ENCODE measurements around the gene STK10. TPM values are rescaled to one million over a fixed set of nuclear protein-coding genes. Genes with fewer than 3 reads are reported as not detected.
A peak's percentile ranks its signal among the peaks of the same experiment; 100 is the strongest.

Gene STK10
- total RNA-seq, 2 experiments from 2014 or later: 83.1 to 144 TPM

GRCh38 chr5:172143875-172144274 lies 44.1 kb downstream of the STK10 start:
- ATAC-seq: no peak
- Mint-ChIP-seq H3K36me3 (ENCODE audit: low read depth) (peaks cover 24% of the 10 kb centered on the region), H3K9me3 (ENCODE audit: low read depth) (no peaks in the 10 kb centered on the region), H3K4me3 (no peak overlapping the region), H3K27ac (peak overlapping the region; percentile 56), H3K4me1 (peaks cover 87% of the 10 kb centered on the region), H3K27me3 (no peaks in the 10 kb centered on the region)
- DNase-seq: no peak
- intact Hi-C loops (cut with DNase I, micrococcal nuclease): no loop called here
- CTCF ChIA-PET: interaction anchor here (0.8 to 1.5 kb wide), 3 partner anchors 30 to 78 kb away, joined by 3 to 4 read pairs (median 3); no protein-coding TSS in a partner anchor
- POLR2A ChIA-PET: no interaction called here

- intact Hi-C loops (cut with DNase I, micrococcal nuclease): no loop called here
- Mint-ChIP-seq H3K9me3 (ENCODE audit: low read depth) (no peaks in the 10 kb centered on the region), H3K36me3 (ENCODE audit: low read depth) (peaks cover 18% of the 10 kb centered on the region), H3K4me1 (peaks cover 78% of the 10 kb centered on the region), H3K27me3 (no peaks in the 10 kb centered on the region), H3K4me3 (no peak overlapping the region), H3K27ac (peak overlapping the region; percentile 37)
- no peak for DNase-seq
- POLR2A ChIA-PET: no interaction called here
- CTCF ChIA-PET: interaction anchor here (1.0 to 1.5 kb wide), 4 partner anchors 10 to 149 kb away, joined by 3 to 4 read pairs (median 4); no protein-coding TSS in a partner anchor
- ATAC-seq: no peak
Measured at GRCh38 chr5:172142709-172143215, 45.3 kb downstream of the STK10 start.

- Mint-ChIP-seq H3K36me3 (ENCODE audit: low read depth) (peaks cover 19% of the 10 kb centered on the region), H3K27ac (peak overlapping the region; percentile 34)
Measured at GRCh38 chr5:172141949-172142319, 46.1 kb downstream of the STK10 start.

GRCh38 chr5:172140866-172141265 lies 47.2 kb downstream of the STK10 start:
- Mint-ChIP-seq H3K4me1 (peaks cover 70% of the 10 kb centered on the region), H3K27ac (peak overlapping the region; percentile 66), H3K36me3 (ENCODE audit: low read depth) (peaks cover 20% of the 10 kb centered on the region), H3K4me3 (no peak overlapping the region), H3K9me3 (ENCODE audit: low read depth) (peaks cover 4% of the 10 kb centered on the region), H3K27me3 (no peaks in the 10 kb centered on the region)
- ChIA-PET POLR2A (no interaction called here), CTCF (interaction anchor here (0.5 to 1.5 kb wide), 4 partner anchors 11 to 151 kb away, joined by 3 to 4 read pairs (median 3); no protein-coding TSS in a partner anchor)
- DNase-seq (no peak), ATAC-seq (no peak)
- intact Hi-C loops (cut with DNase I, micrococcal nuclease): no loop called here

More at GRCh38 chr5:172141949-172142319, 46.1 kb downstream of the STK10 start:
- Mint-ChIP-seq H3K4me1 (peaks cover 77% of the 10 kb centered on the region), H3K27me3 (no peaks in the 10 kb centered on the region), H3K4me3 (no peak overlapping the region), H3K9me3 (ENCODE audit: low read depth) (peaks cover 4% of the 10 kb centered on the region)
- no peak for DNase-seq
- ChIA-PET CTCF (interaction anchor here (0.6 to 1.5 kb wide), 3 partner anchors 11 to 150 kb away, joined by 3 read pairs; no protein-coding TSS in a partner anchor), POLR2A (no interaction called here)
- ATAC-seq: no peak
- intact Hi-C loops (cut with DNase I, micrococcal nuclease): no loop called here

DNA sequence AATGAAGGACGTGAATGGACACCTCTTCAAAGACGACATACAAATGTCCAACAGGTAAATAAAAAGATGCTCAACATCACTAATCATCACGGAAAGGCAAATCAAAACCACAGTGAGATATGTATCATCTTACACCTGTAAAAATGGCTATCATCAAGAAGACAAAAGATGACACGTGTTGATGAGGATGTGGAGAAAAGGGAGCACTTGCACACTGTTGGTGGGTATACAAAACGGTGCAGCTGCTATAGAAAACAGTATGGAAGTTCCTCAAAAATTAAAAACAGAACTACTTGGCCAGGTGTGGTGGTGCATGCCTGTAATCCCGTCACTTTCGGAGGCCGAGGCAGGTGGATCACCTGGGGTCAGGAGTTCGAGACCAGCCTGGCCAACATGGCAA lies 47.9 kb downstream of the STK10 start:
- ChIA-PET CTCF (interaction anchor here (1.3 kb wide), 1 partner anchor 16 kb away, joined by 3 read pairs; no protein-coding TSS in a partner anchor), POLR2A (interaction anchor here (0.6 kb wide), 1 partner anchor 18 kb away, joined by 3 read pairs; no protein-coding TSS in a partner anchor)
- intact Hi-C loops (cut with DNase I, micrococcal nuclease): no loop called here
- no peak overlapping the region for H3K27ac Mint-ChIP-seq
- ATAC-seq: peak; percentile 44
- H3K36me3 Mint-ChIP-seq (ENCODE audit: low read depth): peaks cover 24% of the 10 kb centered on the region
- no peaks in the 10 kb centered on the region for H3K27me3 Mint-ChIP-seq
- no peak for DNase-seq
- H3K9me3 Mint-ChIP-seq (ENCODE audit: low read depth): peaks cover 4% of the 10 kb centered on the region
- H3K4me3 Mint-ChIP-seq: no peak overlapping the region
- H3K4me1 Mint-ChIP-seq: peaks cover 70% of the 10 kb centered on the region

GRCh38 chr5:172137046-172137445 lies 51.0 kb downstream of the STK10 start:
- ChIA-PET CTCF (no interaction called here), POLR2A (no interaction called here)
- ATAC-seq (no peak), DNase-seq (no peak)
- peaks cover 6% of the 10 kb centered on the region for H3K9me3 Mint-ChIP-seq (ENCODE audit: low read depth)
- H3K4me3 Mint-ChIP-seq: no peak overlapping the region
- intact Hi-C loops (cut with DNase I, micrococcal nuclease): no loop called here
- H3K4me1 Mint-ChIP-seq: peaks cover 65% of the 10 kb centered on the region
- H3K36me3 Mint-ChIP-seq (ENCODE audit: low read depth): peaks cover 41% of the 10 kb centered on the region
- H3K27me3 Mint-ChIP-seq: no peaks in the 10 kb centered on the region
- H3K27ac Mint-ChIP-seq: no peak overlapping the region

DNA sequence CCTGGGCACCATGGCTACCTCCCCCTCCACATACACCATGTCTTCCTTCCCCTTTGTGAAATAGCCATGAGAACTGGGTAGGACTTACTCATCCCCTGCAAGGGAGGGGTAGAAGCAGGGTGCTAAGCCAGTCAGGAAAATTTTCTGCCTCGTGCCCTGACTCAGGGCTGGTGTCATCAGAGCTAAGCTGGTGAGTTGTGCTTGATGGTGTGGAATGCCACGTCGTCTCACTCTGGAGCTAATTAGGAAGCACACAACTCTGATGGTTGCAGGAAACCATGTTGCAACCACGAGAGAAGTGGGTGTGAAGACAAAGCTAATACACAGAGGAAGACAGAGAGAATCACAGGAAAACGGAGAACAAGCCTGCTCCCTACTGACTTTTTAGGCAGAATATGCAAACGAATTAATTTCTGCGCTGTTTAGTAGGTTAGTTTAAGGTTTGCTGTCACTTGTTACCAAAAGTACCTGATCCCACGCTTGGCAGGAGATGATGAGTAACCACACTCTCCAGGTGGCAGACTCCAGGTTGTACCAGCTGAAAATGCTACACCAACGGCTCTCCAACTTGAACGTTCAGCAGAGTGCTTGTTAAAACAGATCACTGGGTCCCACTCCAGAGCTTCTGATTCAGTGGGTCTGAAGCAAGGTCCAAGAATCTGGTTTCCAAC lies 54.5 kb downstream of the STK10 start:
- CTCF ChIA-PET: interaction anchor here (0.6 to 2.4 kb wide), 9 partner anchors 12 to 771 kb away, joined by 3 to 10 read pairs (median 3); no protein-coding TSS in a partner anchor
- DNase-seq: peak; percentile 83
- Mint-ChIP-seq H3K27ac (peak overlapping the region; percentile 99), H3K27me3 (no peaks in the 10 kb centered on the region), H3K36me3 (ENCODE audit: low read depth) (peaks cover 37% of the 10 kb centered on the region), H3K4me1 (peaks cover 59% of the 10 kb centered on the region), H3K9me3 (ENCODE audit: low read depth) (peaks cover 6% of the 10 kb centered on the region), H3K4me3 (peak overlapping the region; percentile 11)
- POLR2A ChIA-PET: interaction anchor here (0.6 to 1.6 kb wide), 7 partner anchors 10 to 97 kb away, joined by 3 to 5 read pairs (median 4); no protein-coding TSS in a partner anchor
- intact Hi-C loops (cut with DNase I, micrococcal nuclease): loop anchor here (1.0 to 5.0 kb wide), 6 partner anchors 18 to 55 kb away; partner anchors contain the start of gene STK10 (in 1 of the 2)
- ATAC-seq: peak; percentile 99

DNA sequence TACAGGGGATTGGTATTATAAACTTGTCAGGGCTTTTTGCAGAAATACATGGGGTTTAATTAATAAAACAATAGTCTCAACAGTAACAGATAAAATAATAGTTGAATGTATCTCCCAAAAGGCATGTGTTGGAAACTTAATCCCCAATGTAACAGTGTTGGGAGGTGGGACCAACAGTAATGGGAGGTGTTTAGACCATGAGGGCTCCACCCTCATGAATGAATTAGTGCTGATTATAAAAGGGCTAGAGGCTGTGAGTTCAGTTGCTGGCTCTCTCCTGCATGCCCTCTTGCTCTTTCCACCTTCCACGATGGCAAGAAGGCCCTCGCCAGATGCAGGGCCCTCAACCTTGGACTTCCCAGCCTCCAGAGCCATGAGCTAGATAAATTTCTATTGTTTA lies 56.3 kb downstream of the STK10 start:
- Mint-ChIP-seq H3K9me3 (ENCODE audit: low read depth) (peaks cover 2% of the 10 kb centered on the region), H3K4me1 (peaks cover 55% of the 10 kb centered on the region), H3K27ac (peak overlapping the region; percentile 55), H3K36me3 (ENCODE audit: low read depth) (peaks cover 39% of the 10 kb centered on the region), H3K27me3 (no peaks in the 10 kb centered on the region), H3K4me3 (no peak overlapping the region)
- ChIA-PET POLR2A (no interaction called here), CTCF (interaction anchor here (0.6 to 2.4 kb wide), 6 partner anchors 11 to 151 kb away, joined by 3 to 10 read pairs (median 3); no protein-coding TSS in a partner anchor)
- ATAC-seq (no peak), DNase-seq (no peak)
- intact Hi-C loops (cut with DNase I, micrococcal nuclease): loop anchor here in 1 of 2 experiments (2.0 to 5.0 kb wide), 2 partner anchors 17 to 46 kb away; no protein-coding TSS in a partner anchor

DNA sequence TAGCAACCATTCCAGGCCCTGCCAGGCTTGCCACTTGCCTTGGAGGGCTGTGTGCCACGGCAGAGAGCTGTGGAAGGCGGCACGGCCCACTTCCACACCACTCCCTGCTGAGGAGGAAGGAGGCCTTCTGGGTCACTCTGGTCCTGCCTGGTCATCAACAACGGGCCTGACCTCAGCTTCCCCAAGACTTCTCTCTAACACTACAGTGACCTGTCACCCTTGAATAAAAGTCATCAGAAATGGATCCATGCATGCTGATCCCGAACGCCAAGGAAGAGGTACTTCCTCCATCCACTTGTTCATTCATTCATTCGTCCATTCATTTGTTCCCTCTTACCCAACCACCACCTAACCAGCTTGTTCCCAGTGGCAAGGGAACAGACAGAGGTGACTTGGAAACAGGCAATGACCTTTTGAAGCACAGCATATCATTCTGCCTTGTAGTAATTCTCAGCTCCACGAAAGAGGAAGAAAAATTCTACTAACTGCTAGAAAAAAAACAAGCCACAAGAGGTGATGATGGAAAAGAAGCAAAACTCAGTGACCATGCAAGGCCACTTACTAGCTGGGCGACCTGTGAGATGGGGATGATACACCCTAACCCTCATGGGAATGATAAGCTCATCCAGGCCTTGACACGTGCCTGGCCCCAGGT lies 58.6 kb downstream of the STK10 start:
- Mint-ChIP-seq H3K4me1 (peaks cover 44% of the 10 kb centered on the region), H3K4me3 (no peak overlapping the region), H3K27me3 (no peaks in the 10 kb centered on the region), H3K36me3 (ENCODE audit: low read depth) (peaks cover 42% of the 10 kb centered on the region), H3K27ac (peak overlapping the region; percentile 40), H3K9me3 (ENCODE audit: low read depth) (peaks cover 2% of the 10 kb centered on the region)
- DNase-seq: no peak
- no peak for ATAC-seq
- intact Hi-C loops (cut with DNase I, micrococcal nuclease): no loop called here
- POLR2A ChIA-PET: interaction anchor here (1.3 kb wide), 1 partner anchor 58 kb away, joined by 5 read pairs; no protein-coding TSS in a partner anchor
- CTCF ChIA-PET: interaction anchor here (0.6 to 1.5 kb wide), 3 partner anchors 12 to 23 kb away, joined by 3 read pairs; no protein-coding TSS in a partner anchor

DNA sequence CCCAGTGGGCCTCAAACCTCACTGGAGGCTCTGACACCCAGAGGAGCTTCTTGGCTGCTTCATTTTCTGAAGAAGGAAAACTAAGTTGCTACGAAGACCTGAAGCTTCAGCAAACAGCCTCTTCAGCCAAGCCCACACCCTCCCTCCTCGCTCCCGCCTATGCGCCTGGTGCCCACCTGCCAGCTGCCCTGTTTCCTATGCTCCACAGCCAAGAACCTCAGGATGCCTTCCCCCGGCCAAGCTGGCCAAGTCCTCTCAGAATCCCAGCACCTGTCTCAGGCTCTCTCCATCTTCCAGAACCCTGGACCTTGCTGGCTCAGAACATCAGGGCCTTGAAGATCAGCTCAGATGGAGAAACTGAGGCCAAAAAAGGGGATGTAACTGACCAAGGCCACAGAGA lies 60.4 kb downstream of the STK10 start:
- no peak for DNase-seq
- Mint-ChIP-seq H3K27me3 (no peaks in the 10 kb centered on the region), H3K27ac (peak overlapping the region; percentile 31), H3K4me1 (peaks cover 31% of the 10 kb centered on the region), H3K4me3 (no peak overlapping the region), H3K9me3 (ENCODE audit: low read depth) (peaks cover 3% of the 10 kb centered on the region), H3K36me3 (ENCODE audit: low read depth) (peaks cover 36% of the 10 kb centered on the region)
- ATAC-seq: no peak
- POLR2A ChIA-PET: no interaction called here
- intact Hi-C loops (cut with DNase I, micrococcal nuclease): no loop called here
- CTCF ChIA-PET: no interaction called here

DNA sequence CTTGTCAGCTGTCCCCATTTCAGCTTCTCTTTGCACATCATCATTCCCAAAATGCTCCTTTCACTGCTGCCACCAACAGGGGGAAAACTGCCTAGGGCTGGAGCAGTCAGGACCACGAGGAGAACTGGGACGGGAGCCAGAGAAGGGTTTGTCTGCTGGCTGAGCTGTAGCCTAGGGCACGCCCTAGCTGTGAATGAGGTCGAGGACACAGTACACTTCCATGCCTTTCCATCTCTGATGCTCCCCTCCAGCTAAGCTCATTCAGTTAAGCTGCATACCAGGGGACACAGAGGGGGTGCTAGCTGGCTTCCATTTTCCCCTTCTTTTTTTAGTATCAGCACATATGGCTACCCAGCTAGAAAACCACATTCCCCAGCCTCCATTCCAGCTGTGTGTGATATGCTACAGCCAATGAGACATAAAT lies 64.7 kb downstream of the STK10 start:
- Mint-ChIP-seq H3K9me3 (ENCODE audit: low read depth) (peaks cover 3% of the 10 kb centered on the region), H3K27me3 (no peaks in the 10 kb centered on the region), H3K36me3 (ENCODE audit: low read depth) (peaks cover 37% of the 10 kb centered on the region), H3K4me1 (peaks cover 24% of the 10 kb centered on the region), H3K27ac (no peak overlapping the region), H3K4me3 (no peak overlapping the region)
- DNase-seq (no peak), ATAC-seq (no peak)
- intact Hi-C loops (cut with DNase I, micrococcal nuclease): no loop called here
- POLR2A ChIA-PET: interaction anchor here (0.6 to 0.9 kb wide), 2 partner anchors 10 to 11 kb away, joined by 3 to 5 read pairs; no protein-coding TSS in a partner anchor
- CTCF ChIA-PET: interaction anchor here (1.0 to 1.1 kb wide), 2 partner anchors 8 to 17 kb away, joined by 3 to 4 read pairs; no protein-coding TSS in a partner anchor

Measured in activated CD4-positive, alpha-beta T cell treated with anti-CD3 and anti-CD28 coated beads for 36 hours (primary cell).